ENCODE results near the gene TASP1. TPM values are rescaled to one million over a fixed set of nuclear protein-coding genes. Genes with fewer than 3 reads are reported as not detected.

Gene TASP1
- total RNA-seq, 2 experiments from 2014 or later = 10.7 to 11.3 TPM

DNA sequence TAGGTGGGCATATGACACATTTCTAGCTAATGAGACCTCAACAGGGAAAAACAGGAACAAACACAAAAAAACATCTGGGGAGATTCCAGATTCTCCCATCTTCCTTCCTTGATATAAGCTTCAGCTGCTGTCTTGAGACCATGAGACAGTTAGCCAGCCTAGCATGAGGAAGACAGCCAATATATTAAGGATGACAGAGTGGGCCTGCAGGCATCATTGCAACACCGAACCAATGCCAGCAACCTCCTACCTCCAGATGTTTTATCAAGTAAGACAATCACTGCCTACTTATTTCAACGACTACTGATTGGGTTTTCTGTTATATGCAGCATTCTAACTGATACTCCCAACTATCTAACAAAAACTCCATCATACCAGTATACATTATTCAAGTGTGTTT is 298.6 kb downstream of the TASP1 start:
- intact Hi-C loops (cut with DNase I, micrococcal nuclease) = no loop called here
- H3K36me3 ChIP-seq (ENCODE audit: insufficient read depth, low read length) = no peaks in the 10 kb centered on the region
- H3K9me3 ChIP-seq (ENCODE audit: control insufficient read depth in 1 of 2, insufficient read depth in 1 of 2, low read length in 2 of 2) = peaks cover 0 to 8% of the 10 kb centered on the region in 2 experiments
- ChIA-PET POLR2A (no interaction called here), CTCF (no interaction called here)
- Mint-ChIP-seq H3K27me3 (no peaks in the 10 kb centered on the region), H3K36me3 (ENCODE audit: low read depth) (no peaks in the 10 kb centered on the region), H3K4me1 (ENCODE audit: low read depth) (no peaks in the 10 kb centered on the region), H3K27ac (no peak overlapping the region), H3K9me3 (no peaks in the 10 kb centered on the region), H3K4me3 (no peak overlapping the region)
- TF ChIP-seq, protein P1, sequence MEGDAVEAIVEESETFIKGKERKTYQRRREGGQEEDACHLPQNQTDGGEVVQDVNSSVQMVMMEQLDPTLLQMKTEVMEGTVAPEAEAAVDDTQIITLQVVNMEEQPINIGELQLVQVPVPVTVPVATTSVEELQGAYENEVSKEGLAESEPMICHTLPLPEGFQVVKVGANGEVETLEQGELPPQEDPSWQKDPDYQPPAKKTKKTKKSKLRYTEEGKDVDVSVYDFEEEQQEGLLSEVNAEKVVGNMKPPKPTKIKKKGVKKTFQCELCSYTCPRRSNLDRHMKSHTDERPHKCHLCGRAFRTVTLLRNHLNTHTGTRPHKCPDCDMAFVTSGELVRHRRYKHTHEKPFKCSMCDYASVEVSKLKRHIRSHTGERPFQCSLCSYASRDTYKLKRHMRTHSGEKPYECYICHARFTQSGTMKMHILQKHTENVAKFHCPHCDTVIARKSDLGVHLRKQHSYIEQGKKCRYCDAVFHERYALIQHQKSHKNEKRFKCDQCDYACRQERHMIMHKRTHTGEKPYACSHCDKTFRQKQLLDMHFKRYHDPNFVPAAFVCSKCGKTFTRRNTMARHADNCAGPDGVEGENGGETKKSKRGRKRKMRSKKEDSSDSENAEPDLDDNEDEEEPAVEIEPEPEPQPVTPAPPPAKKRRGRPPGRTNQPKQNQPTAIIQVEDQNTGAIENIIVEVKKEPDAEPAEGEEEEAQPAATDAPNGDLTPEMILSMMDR (IDR thresholded peaks at IDR 0.05) = no peak
- no peak overlapping the region for H3K27ac ChIP-seq (ENCODE audit: low read depth in 1 of 2, low read length in 2 of 2)
- H3K4me1 ChIP-seq (ENCODE audit: insufficient read depth, low read length) = no peaks in the 10 kb centered on the region
- DNase-seq = no peak
- H3K27me3 ChIP-seq (ENCODE audit: control insufficient read depth in 1 of 2, insufficient read depth in 2 of 2, low read length in 2 of 2) = no peaks in the 10 kb centered on the region
- no peak for ATAC-seq (ENCODE audit: poor library complexity)
- no peak overlapping the region for H3K4me3 ChIP-seq (ENCODE audit: low read length)

Other genes with a start within 250 kb of the TASP1 start
- gene ESF1, start 146.0 kb upstream of the TASP1 start, total RNA-seq = 1 to 10 TPM; 6.9 to 7.1 TPM
- 10 to 100 TPM; 70.8 to 73.5 TPM for gene NDUFAF5, start 146.1 kb upstream of the TASP1 start, total RNA-seq